Neutrophil (primary cell): ENCODE data around the gene LONP2.

ENCODE experiments used
- H3K27ac ChIP-seq: fragments of 200-600 bp; sonication (generic); 2 replicates; pipeline ENCODE4 v1.5.1; 2016; ENCODE audit warnings: mild to moderate bottlenecking, moderate library complexity
- H3K27me3 ChIP-seq: fragments of 200-600 bp; sonication (generic); 2 replicates; pipeline ENCODE4 v1.6.0; 2016; ENCODE audit warnings: mild to moderate bottlenecking
- H3K36me3 ChIP-seq: fragments of 200-600 bp; sonication (generic); 2 replicates; pipeline ENCODE4 v1.5.1; 2017
- H3K4me1 ChIP-seq, 2 experiments: fragments of 200-600 bp in 1 of 2; sonication (generic) in 1 of 2; 1 replicate in 1 of 2; 2 replicates in 1 of 2; pipeline versions ENCODE4 v1.5.1 to v1.6.1; 2013 to 2016; ENCODE audit warnings: low read depth in 1 of 2, low read length in 1 of 2, mild to moderate bottlenecking in 1 of 2, moderate library complexity in 1 of 2; ENCODE audit not compliant: control insufficient read depth in 1 of 2, insufficient read depth in 1 of 2
- H3K4me3 ChIP-seq, 2 experiments: fragments of 200-600 bp in 1 of 2; sonication (generic) in 1 of 2; 1 replicate in 1 of 2; 2 replicates in 1 of 2; pipeline ENCODE4 v1.5.1; 2013 to 2016; ENCODE audit warnings: low read depth in 1 of 2, low read length in 1 of 2, mild to moderate bottlenecking in 1 of 2, moderate library complexity in 1 of 2
- H3K9me3 ChIP-seq: fragments of 200-600 bp; sonication (generic); 2 replicates; pipeline ENCODE4 v1.5.1; 2016
- CTCF ChIP-seq: fragments of 200-600 bp; sonication (generic); IDR thresholded peaks from 2 replicates; pipeline ENCODE4 v1.5.1; 2016; ENCODE audit warnings: antibody characterized with exemption

The LONP2 gene, protein sequence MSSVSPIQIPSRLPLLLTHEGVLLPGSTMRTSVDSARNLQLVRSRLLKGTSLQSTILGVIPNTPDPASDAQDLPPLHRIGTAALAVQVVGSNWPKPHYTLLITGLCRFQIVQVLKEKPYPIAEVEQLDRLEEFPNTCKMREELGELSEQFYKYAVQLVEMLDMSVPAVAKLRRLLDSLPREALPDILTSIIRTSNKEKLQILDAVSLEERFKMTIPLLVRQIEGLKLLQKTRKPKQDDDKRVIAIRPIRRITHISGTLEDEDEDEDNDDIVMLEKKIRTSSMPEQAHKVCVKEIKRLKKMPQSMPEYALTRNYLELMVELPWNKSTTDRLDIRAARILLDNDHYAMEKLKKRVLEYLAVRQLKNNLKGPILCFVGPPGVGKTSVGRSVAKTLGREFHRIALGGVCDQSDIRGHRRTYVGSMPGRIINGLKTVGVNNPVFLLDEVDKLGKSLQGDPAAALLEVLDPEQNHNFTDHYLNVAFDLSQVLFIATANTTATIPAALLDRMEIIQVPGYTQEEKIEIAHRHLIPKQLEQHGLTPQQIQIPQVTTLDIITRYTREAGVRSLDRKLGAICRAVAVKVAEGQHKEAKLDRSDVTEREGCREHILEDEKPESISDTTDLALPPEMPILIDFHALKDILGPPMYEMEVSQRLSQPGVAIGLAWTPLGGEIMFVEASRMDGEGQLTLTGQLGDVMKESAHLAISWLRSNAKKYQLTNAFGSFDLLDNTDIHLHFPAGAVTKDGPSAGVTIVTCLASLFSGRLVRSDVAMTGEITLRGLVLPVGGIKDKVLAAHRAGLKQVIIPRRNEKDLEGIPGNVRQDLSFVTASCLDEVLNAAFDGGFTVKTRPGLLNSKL

DNA sequence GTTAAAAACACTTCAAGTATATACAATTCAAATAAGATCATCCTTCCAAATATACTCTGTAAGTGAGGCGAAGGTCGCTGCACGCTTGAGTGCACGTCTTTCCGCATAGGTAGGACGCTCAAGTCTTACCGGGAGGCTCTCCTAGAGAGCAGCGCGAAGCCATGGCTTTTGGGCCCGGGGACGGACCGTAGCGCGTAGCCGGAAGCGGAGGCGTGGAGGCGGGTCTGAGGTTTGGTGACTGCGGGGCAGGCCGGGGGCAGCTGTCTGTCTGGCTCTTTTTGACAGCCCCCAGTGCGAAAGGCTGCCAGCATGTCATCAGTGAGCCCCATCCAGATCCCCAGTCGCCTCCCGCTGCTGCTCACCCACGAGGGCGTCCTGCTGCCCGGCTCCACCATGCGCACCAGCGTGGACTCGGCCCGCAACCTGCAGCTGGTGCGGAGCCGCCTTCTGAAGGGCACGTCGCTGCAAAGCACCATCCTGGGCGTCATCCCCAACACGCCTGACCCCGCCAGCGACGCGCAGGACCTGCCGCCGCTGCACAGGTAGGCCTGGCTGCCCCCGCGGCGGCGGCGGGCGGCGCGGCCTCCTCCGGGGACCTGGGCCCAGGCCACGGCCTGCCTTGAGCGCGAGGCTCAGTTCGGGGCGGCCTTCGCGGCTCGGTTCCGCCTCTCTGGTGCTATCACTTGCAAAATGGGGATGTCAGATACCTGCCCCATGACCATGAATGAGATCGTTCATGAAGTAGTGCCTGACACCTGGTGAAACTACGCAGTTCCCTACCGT is at the start of gene LONP2:
Gene LONP2, plus strand, starts transcription at position 221 of the 783 bp plus-strand sequence. Its CDS starts 89 bp downstream, at position 310.
- Histone ChIP-seq H3K4me3 (peak within 1 kb of the TSS; percentile 68 to 78), H3K4me1 (peaks cover 14 to 15% of the 10 kb centered on the region in 2 experiments), H3K36me3 (no peaks in the 10 kb centered on the region), H3K27ac (peak within 1 kb of the TSS; percentile 85), H3K27me3 (no peaks in the 10 kb centered on the region), H3K9me3 (no peaks in the 10 kb centered on the region)
- TF ChIP-seq CTCF, result no peak

DNA sequence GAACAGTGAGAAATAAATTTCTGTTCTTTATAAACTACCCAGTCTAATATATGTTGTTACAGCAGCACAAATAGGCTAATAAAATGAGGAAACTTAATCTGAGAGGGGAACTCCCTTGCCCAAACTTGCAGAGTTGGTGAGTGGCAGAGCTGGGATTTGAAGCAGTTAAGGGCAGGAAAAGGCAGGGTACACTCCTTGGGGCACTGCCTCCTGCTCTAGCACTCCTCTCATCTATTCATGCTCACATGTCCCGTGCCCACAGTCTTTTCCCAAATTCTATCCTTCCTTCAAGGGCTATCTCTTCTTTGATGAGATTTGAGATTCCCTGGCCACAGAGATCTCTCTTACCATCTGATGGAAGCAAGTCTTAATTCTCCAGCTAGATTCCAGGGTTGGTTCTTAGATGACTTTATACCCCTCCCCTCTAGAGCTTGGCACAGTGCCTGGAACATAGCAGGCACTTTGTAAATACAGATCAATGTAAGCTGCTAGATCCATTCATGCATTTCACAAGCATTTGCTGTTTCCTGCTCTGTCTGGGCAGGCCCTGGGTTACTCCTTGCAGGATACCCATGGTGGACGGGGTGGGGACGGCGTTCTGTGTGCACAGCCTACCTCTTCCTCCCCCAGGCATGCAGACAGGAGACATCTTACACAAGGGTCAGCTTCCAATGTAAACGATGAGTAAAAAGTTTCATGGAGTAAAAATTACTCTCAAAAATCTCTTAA is 49.1 kb upstream of the LONP2 start:
- Histone ChIP-seq H3K9me3 (no peaks in the 10 kb centered on the region), H3K4me1 (peaks cover 0 to 5% of the 10 kb centered on the region in 2 experiments), H3K36me3 (no peaks in the 10 kb centered on the region), H3K27me3 (no peaks in the 10 kb centered on the region), H3K27ac (no peak overlapping the region), H3K4me3 (no peak overlapping the region)
- TF ChIP-seq CTCF, result no peak

DNA sequence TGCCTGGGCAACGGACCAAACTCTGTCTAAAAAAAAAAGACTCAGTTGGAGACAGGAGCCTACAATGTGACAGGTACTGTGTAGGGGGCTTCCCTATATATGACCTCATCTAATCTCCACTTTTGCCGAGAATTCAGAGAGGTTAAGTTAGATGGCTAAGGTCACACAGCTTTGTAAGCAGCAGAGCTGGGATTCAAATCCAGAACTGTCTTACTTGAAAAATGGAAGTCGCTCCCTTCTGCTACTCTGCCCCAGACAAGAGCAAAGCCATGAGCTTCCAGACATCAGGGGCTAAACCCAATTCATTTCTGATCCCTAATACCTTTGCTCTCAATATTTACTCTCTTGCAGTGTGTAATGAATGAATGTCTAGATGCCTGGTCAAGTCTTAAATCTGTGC is 46.8 kb upstream of the LONP2 start:
- H3K27me3 ChIP-seq, result no peaks in the 10 kb centered on the region
- H3K9me3 ChIP-seq, result no peaks in the 10 kb centered on the region
- no peak overlapping the region for H3K4me3 ChIP-seq
- H3K27ac ChIP-seq, result no peak overlapping the region
- TF ChIP-seq CTCF, result no peak
- no peaks in the 10 kb centered on the region for H3K36me3 ChIP-seq
- no peaks in the 10 kb centered on the region for H3K4me1 ChIP-seq

DNA sequence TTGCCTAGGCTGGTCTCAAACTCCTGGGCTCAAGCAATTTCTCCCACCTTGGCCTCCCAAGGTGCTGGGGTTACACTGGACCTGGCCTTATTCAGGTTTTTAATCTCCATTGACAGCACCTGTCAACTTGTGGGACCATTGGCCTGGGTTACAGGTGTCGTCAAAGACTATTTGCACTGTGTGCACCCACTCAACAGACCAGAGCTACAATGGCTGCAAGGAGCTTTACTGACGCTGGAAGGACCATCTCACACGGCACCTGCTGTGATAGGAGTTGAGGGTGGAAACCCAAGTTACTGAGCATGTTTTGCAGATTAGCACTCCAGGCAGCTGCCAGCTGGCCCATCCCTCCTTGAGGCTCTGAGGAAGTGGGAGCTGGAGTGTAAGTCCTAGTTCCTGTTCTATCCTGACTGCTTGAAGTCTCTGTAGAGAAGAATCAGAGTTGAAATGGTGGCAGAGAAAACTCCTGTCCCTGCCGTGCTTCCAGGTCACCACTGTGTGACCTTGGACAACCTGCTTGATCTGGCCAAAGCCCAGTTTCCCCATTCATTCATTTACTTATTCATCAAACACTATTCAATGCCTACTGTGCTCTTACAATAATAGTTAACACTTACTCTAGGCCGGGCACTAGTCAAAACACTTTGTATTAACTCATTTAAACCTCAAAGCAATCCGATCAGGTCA is 42.4 kb upstream of the LONP2 start:
- Histone ChIP-seq H3K9me3 (no peaks in the 10 kb centered on the region), H3K36me3 (no peaks in the 10 kb centered on the region), H3K4me1 (no peaks in the 10 kb centered on the region), H3K27me3 (no peaks in the 10 kb centered on the region), H3K27ac (no peak overlapping the region), H3K4me3 (no peak overlapping the region)
- no peak for TF ChIP-seq CTCF
